GM19043 (cell line): ENCODE measurements around the gene SNCA.

ENCODE experiments used
- ATAC-seq: cut with Tn5 transposase; IDR thresholded peaks from one replicate; pipeline ENCODE4 v1.9.1; 2021; ENCODE audit warnings: low read depth; ENCODE audit not compliant: unreplicated experiment

SNCA gene

DNA sequence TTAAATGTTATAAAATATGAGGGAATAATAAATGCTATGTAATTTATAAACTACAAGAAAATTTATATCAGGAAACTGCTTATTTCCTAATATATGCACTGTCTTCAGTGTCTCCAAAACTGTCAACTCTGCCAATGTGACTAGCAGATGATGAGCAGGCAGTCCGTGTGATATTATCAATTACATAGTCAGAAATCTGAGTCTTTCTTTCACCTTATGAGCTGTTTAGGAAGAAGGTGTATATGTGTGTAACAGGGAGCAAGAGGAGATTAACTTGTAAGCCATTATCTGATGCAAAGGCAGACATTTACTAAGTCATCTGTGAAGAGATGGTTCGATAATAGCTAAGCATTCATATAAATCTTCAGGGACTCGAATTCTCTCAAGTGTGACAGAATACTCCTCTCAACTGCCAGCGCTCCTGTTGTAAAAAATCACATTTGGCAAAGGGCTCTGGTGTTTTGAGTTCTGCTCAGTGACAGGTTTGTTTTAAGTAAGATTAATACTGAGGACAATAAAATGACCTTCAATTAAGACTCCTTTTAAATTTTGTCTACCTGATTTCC, 79.7 kb downstream of the SNCA start:
- no peak for ATAC-seq

DNA sequence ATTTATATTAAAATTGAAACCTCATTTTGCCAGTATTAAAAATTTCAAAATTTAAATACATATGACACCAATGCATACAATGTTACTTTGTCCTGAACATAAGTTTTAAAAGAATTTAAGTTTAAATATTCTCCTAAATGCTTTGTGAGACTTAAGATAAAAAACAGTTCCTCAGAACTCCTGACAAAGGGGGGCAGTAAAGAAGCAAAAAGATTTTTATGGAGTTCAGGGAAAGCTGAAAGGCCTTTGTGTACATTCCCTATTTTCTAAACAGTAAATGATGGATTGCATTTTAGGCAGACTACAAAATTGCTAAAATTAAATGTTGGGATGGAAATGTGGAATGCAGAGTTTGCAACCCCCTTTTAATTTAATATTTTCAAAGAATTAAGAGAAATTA, 81.7 kb downstream of the SNCA start:
- ATAC-seq, result no peak

DNA sequence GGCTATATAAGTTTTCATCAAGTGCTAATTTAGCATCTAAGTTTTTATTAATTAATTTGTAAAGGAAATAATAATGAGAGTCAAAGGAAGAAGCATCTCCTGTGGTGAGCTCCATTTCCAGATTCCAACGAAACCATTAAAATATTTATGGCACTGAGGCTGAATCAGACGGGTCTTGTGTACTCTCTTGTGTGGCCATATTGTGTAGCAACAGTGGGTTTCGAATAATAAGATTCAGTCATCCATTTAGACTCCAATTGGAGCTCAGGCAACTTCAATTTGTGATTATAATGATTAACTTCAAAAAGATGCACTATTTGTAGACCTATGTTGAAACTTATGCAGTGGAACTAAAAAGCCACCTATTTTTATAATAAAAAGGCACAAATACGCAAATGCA, 82.4 kb downstream of the SNCA start:
- ATAC-seq, result no peak

DNA sequence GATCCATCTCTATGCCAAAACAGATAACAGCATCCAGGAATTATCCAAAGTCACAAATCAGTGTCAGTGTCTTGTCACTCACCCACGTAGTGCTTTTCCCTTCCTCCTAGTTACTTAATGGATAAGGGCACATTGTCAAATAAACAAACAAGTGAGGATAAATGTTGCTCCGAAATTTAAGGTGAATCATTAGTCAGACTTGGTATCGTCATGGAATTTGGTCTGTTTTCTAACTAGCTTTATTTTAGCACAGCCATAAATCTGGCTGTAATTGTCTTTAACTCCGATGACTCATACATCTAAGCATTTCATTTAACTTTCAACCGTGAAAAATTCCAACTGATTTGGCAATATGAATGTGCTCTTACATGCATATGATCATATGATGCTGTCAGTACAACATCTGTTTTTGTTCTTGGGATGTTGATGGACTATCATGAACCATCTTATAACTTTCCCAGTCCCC, 83.3 kb downstream of the SNCA start:
- no peak for ATAC-seq

DNA sequence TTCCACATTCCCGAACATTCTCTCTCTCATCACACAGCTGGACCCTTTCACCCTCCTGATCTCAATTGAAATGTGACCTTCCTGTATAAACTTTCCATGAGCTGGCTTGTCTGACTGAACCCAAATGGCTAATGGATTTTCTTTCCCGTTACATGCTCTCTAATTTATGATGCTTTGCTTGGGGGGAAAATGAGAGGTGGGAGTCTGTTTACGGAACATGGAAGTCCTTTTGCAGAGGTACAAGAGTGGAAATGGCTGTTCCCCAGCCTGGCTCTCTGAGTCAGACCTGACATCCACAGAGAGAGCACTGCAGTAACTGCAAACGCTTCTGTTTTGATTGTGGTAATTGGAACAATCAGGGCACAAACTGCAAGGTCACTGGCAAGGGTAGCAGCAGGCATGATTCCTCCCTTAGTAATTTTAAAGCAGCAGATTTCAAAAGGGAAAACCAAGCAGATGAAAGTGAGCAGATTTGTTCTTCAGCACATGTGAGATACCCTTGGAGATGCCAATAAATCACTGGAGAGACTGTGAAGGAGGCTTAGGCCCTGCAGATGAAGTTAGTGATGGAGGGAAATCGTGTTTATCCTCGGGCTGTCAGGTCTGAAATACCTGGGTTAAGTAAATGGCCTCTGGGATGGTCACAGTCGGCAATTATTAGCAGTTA, 83.9 kb downstream of the SNCA start:
- ATAC-seq, result no peak

DNA sequence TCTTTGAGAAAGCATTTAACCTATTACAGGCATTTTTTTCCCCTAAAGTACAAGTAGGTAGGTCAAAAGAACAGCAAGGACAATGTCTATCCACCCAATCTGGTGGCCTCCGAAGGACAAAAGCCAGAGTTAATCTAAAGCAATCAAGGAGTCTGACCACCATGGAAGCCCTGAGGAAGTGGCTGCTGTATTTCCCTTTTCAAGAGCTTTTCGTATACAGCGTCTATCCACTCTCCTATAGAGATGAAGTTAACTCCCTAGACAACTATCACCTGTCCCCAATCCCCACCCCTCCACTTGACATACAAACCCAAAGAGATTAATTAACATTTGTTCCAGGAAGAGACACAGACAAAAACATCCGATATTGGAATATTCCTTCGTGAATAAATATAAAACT, 85.5 kb downstream of the SNCA start:
- no peak for ATAC-seq

DNA sequence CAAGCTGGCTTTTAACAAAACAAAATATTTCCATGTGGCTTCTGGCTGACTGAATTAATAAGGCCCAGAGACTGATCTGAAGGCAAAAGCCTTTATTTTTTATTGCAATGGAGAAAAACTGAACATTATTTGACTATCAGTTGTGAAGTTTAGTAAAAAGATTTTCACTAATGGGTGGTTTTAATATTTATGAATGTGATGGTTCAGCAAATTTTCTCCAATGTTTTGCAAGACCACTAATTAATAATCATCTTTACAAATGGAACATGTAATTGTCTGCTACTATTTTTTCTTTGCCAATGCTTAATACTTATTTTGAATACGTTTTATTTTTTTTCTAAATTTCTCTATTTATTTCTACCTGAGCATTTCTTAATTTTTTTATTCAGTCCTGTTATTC, 90.6 kb downstream of the SNCA start:
- ATAC-seq, result no peak

DNA sequence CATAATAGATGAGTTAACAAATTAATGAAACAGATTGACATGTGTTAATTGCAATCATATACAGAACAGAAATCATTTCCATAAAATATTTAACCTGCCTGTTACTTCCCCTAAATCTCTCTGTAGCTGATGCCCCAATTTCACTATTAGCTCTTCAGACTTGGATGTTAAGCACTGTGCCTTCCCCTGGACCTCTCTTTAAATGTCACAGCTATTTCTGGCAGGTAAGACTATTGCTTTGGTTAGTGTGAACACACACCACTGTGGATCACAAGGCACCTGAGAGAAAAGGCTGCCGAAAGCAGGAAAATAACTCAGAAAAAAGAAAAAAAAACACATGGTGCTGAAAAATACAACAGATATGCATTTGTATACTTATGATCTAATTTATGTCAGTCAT, 91.3 kb downstream of the SNCA start:
- ATAC-seq, result no peak

DNA sequence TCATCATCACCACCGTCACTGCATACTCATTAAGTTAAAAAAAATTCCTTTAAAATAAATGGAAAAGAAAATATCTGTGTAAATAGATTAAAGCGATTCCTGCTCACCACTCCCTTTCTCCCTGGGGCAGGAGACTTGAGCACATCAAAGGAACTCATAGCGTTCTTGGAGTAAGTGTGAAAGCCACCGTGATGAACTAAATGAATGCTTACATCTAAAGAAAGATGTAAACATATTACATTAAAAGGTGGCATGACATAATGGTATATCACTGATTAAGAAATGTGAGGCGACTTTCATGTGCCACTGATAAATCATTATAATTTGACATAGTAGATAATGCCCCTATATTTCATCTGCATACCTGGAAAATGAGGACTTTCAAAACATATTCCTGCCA, 92.0 kb downstream of the SNCA start:
- ATAC-seq, result no peak

DNA sequence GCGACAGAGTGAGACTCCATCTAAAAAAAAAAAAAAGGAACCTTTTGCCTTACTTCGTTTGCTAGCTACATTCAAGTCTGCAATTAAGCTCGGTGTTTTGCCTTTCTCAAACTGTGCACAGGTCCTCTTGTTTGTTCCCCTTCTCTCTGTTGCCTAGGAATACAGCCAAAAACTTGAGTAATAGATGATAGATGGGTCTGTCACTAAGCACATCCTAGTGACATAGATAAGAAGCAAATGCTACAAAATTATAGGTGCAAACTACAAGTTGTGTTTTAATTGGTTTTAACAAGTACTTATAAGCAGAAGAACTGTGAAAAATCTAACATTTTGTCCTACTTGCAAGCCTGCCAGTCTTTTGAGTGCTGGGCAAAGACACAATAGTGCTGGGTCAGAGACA, 95.2 kb downstream of the SNCA start:
- ATAC-seq, result no peak

DNA sequence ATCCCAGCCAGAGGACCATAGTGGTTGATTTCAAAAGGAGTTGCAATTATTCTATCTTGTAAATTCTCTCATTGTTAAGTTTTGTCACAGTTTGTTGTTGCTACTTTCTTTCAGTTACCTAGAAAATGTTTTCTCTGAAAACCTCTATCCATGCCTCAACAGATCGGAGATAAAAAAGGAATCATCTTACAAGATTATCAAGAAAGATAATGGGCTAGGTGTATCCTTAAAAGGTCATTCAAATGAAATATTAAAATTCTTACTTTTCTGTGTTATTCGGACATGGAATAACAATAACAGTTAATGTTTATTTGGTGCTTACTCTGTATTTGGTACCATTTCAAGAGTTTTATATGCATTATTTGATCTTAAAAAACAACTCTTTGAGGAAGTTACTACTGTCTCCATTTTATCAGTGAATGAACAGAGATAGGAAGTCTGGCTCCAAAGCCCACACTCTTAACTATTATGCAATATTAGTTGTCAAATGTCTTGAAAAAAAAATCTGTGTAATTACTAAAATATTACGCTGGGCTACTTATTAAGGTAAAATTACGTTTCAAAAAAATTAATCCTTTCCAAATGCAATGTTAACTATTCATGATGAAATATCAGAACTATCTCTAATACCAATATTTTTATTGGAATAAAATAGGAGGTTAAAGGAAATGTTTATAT, 97.5 kb downstream of the SNCA start:
- ATAC-seq, result no peak

DNA sequence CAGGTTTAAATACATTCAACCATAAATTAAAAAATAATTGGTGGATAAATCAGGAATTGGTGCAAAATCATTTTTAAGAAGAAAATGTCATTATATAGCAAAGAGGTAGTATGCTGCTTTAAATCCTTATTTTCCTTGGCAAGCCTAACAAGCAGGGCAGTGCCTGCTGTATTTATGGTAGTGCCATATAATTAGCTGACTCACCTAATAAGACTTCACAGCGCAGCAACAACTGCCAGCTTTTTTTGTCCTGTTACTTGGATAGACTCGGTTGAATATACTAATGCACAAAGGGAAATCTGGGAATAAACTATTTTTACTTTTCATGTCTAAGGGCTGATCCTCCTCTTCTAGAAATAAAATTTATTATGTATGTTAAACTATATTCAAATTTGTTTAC, 99.1 kb downstream of the SNCA start:
- no peak for ATAC-seq

DNA sequence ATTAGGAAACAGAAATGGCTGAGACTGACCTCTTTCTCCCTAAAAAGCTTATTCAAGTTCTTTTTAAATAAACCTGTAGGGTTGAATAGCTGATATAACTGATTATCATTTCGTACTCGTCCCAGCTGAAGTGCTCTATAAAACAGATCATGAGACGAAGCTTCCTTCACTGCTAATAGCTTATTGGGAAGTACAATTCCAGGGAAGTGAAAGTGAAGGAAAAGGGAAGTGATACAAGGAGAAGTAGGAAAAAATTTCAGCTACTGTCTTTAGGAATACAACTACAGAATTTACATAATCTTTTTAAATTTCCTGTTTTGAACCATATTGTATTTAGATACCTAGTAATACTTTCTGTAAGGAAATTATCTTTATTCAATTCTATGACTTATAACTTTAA, 103.0 kb downstream of the SNCA start:
- ATAC-seq, result no peak

DNA sequence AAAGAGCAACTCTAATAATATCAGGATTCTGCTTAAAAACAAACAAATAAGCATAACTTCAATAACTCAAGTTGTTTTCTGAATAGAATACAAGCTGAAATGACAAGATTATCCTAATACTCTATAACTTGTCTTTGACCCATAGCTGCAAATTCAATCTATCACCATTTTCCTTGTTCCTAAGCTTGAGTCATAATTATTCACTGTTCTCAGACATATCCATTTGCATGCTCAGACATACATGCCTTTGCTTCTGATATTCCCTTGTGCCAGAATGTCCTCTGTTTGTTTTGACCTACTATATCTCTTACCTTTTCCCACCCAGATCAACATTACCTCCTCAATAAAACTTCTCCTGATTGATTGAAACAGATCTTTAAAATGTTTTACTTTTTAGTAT, 109.7 kb downstream of the SNCA start:
- ATAC-seq, result no peak

DNA sequence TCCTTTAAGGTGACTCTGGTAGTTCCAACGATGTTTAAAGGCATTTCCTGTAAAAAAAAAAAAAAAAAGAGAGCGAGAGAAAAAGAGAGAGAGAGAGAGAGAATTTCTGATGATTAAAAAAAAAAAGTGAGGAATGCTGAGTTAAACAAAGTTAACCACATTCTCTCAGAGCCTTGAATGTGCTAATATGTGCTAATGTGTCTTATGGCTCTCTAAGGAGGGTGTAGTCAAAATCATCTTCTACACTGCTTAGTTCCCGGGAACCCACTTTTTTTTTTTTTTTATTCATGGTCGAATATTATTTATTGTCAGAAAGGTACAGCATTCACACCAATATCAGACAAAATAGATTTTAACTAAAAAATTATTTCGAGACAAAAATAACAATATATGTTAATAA, 111.7 kb downstream of the SNCA start:
- no peak for ATAC-seq

DNA sequence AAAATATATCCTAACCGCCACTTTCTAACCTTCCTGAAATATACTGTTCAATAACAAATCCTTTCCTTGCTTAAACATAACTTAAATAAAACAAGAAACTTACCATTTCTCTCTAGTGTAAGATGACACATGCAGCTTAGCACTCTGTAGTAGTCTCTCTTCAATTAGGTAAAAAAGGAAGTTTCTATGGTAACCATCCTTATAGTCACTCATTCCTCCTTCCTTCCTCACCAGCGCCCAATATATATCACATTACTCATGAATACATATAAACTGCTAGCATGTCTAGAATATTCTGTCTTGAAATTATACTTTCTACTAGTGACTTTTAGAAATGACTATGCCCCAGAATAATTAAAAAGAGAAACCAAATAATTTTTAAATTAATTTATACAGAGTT, 112.2 kb downstream of the SNCA start:
- no peak for ATAC-seq

DNA sequence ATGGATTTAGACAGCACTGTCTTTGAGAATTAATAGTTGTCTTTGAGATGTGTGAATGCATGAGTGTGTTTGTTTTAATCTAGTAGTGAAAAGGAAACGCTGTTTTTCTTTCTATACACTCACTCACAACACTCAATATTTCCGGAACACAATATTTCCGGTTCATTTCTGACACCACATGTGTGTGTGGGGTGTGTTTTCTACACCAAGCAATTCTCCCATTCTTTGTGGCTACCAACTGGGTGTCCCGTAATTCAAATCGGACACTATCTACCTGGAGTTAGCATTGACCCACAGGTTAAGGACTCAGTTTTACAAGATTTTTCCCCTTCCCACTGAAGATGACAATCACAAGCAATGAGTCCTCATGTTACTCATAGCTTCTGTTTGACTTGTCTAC, 113.9 kb downstream of the SNCA start:
- no peak for ATAC-seq

DNA sequence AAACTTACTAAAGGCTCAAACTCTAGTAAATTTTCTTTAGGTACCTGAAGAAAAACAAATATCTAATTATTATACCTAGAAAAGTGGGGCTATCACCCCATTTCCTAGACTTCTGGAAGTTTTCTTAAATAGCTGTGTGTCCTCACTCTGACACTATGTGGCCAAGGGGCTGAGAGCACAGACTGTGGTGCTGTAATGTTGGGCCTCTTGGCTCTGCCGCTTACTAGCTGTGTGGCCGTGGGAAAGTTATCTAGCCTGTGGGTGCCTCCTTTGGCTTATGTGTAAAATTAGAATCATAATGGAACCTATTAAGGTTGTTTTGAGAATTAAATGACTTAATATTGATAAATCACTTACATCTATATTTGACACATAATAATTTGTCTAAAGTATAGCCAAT, 114.4 kb downstream of the SNCA start:
- ATAC-seq, result no peak

DNA sequence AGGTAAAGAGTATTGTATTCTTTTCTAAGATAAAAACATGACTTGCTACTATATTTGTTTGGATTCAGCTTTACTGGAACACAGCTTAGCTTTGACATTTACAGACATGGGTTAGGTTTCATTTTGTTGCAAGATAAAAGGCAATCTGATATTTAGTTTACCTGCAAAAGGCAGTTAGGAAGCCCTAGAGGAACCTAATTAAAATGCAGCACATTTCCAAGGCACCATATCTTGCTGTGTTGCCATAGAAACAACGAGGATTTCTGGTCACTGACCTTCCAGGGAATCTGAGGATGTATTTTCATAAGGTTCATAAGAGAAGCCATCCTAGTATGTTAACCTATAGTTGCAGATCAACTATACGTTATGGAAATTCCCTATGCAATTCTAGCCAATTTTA, 116.0 kb downstream of the SNCA start:
- ATAC-seq, result no peak

DNA sequence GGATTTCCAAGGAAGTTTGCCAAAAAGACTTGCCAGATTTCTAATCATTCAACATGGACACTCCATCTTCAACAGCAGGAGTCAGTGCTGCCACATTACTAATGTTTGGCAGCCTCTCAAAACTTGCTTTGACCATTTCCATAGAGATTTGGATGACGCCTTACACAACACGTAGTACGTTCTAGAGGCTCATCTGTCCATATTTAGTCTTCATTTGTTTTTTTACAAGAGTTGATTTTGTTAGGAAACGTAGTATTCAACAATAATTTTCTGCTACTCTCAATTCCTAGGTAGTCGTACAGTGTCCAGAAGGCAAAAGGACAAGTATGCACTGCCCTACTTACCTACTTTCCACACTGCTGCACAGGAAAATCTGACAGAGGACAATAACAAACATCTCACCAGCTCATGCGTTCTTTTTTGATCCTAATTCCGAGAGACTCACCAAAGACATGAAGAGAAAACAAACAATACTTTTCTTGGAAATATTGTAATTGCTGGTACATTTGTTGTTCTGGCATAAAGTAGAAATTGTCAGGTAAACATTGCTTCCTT, 117.3 kb downstream of the SNCA start:
- ATAC-seq, result no peak

DNA sequence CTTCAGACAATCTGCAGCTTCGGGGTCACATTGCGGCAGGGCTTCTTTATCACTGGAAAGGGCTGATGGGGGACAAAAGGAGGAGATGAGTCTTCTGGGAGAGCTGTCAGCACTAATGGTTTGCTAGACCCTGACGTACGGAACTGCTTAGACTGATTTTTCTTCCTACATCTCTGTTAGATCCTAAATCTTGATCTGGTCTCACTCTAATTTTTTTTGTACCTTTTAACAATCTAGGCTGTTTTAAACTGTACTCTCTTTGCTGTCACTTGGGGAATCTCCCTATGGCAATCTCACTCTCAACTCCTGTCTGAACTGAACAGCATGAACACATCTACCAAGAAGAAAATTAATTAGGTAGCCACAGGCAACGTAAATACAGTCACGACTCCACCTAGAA, 120.1 kb downstream of the SNCA start:
- no peak for ATAC-seq

DNA sequence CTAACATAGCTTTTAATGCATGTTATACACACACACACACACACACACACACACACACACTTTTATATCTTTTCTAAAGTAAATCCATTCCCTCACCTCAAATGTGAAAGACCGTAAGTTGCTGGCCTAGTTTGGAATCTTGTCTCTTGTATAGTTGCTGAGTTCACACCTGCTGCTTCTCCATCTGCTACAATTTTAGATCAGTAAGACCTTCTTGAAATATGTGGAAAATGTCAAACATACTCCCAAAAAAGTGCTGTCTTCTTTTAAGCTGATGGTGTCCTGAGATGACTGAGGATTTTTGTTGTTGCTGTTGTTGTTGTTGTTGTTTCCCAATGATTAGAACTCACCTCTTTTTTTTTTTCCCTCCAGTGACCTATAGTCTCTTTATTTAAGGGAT, 121.3 kb downstream of the SNCA start:
- no peak for ATAC-seq
